HepG2 (cell line): ENCODE data around the gene MAPK11. TPM values are rescaled to one million over a fixed set of nuclear protein-coding genes. Genes with fewer than 3 reads are reported as not detected.

Experiments
- ARID2 ChIP-seq: sonication (generic); formaldehyde crosslinking; IDR thresholded peaks from 2 replicates; pipeline ENCODE4 v1.8.1; 2022; ENCODE audit warnings: mild to moderate bottlenecking, missing genetic modification reagents, borderline replicate concordance
- ARID4A ChIP-seq: sonication (generic); formaldehyde crosslinking; IDR thresholded peaks from 2 replicates; pipeline ENCODE4 v1.5.0; 2020; ENCODE audit warnings: mild to moderate bottlenecking, missing genetic modification reagents, borderline replicate concordance
- ATF7 ChIP-seq, 2 experiments: fragments of 450-650 bp in 1 of 2; sonication (generic) in 1 of 2; formaldehyde crosslinking in 1 of 2; IDR thresholded peaks; 2 replicates each; pipeline versions ENCODE4 v1.4.0 to v1.6.1; 2016 to 2020; ENCODE audit warnings: antibody characterized with exemption in 1 of 2, mild to moderate bottlenecking in 1 of 2, missing genetic modification reagents in 1 of 2
- DNMT3B ChIP-seq: conservative IDR thresholded peaks from 2 replicates; pipeline ENCODE4 v1.6.1; 2016; ENCODE audit warnings: missing biosample characterization, control low read depth
- ELF4 ChIP-seq: sonication (generic); formaldehyde crosslinking; IDR thresholded peaks from 2 replicates; pipeline ENCODE4 v1.5.0; 2020; ENCODE audit warnings: missing genetic modification reagents, mild to moderate bottlenecking, moderate library complexity, borderline replicate concordance
- GATAD2A ChIP-seq: IDR thresholded peaks from 2 replicates; pipeline ENCODE4 v1.6.1; 2016
- HBP1 ChIP-seq: IDR thresholded peaks from 2 replicates; pipeline ENCODE4 v1.6.1; 2016; ENCODE audit warnings: low read depth, control low read depth
- NFRKB ChIP-seq: fragments of 450-650 bp; IDR thresholded peaks from 2 replicates; pipeline ENCODE4 v1.6.1; 2017
- PHF5A ChIP-seq: IDR thresholded peaks from one replicate; pipeline ENCODE4 v1.6.1; 2018; ENCODE audit warnings: low read depth, missing genetic modification reagents; ENCODE audit not compliant: unreplicated experiment
- POLR2G ChIP-seq: fragments of 200-400 bp; formaldehyde crosslinking; IDR thresholded peaks from 2 replicates; pipeline ENCODE4 v1.6.1; 2018; ENCODE audit warnings: mild to moderate bottlenecking, low read depth, low read length, moderate library complexity
- SIX1 ChIP-seq: sonication (generic); formaldehyde crosslinking; IDR thresholded peaks from 2 replicates; pipeline ENCODE4 v1.4.0; 2020; ENCODE audit warnings: missing genetic modification reagents, borderline replicate concordance
- ZNF224 ChIP-seq: sonication (generic); formaldehyde crosslinking; IDR thresholded peaks from 2 replicates; pipeline ENCODE4 v1.5.0; 2020; ENCODE audit warnings: mild to moderate bottlenecking, missing genetic modification reagents
- ZNF234 ChIP-seq: sonication (generic); formaldehyde crosslinking; conservative IDR thresholded peaks from 2 replicates; pipeline ENCODE4 v1.5.1; 2020; ENCODE audit warnings: mild to moderate bottlenecking, missing genetic modification reagents
- ZNF557 ChIP-seq: sonication (generic); formaldehyde crosslinking; IDR thresholded peaks from 2 replicates; pipeline ENCODE4 v1.4.0; 2020; ENCODE audit warnings: missing genetic modification reagents
- ZNF558 ChIP-seq: sonication (generic); formaldehyde crosslinking; IDR thresholded peaks from 2 replicates; pipeline ENCODE4 v1.9.0; 2022; ENCODE audit warnings: mild to moderate bottlenecking, missing genetic modification reagents, borderline replicate concordance
- ZNF577 ChIP-seq: sonication (generic); formaldehyde crosslinking; IDR thresholded peaks from 2 replicates; pipeline ENCODE4 v1.4.0; 2020; ENCODE audit warnings: mild to moderate bottlenecking, low read depth, missing genetic modification reagents, borderline replicate concordance
- ZNF615 ChIP-seq: sonication (generic); formaldehyde crosslinking; IDR thresholded peaks from 2 replicates; pipeline ENCODE4 v1.5.0; 2020; ENCODE audit warnings: mild to moderate bottlenecking, missing genetic modification reagents, borderline replicate concordance
- ZNF775 ChIP-seq: sonication (generic); formaldehyde crosslinking; IDR thresholded peaks from 2 replicates; pipeline ENCODE4 v1.4.0; 2020; ENCODE audit warnings: missing genetic modification reagents, mild to moderate bottlenecking, moderate library complexity, borderline replicate concordance
- polyA plus RNA-seq, 8 experiments: library from polyadenylated mRNA; depleted of rRNA in 3 of 8; stranded (reverse) in 7 of 8; unstranded in 1 of 8; fragments of >200 nt; fragmentation: Illumina TruSeq in 4 of 8; extraction: Trizol in 4 of 8; gene quantifications; 2 replicates each; pipeline versions ENCODE4 v1.2.1 to v1.2.3, GENCODE V29; 2011 to 2016; ENCODE audit warnings: low read depth in 4 of 8, missing spikeins in 1 of 8, mixed read lengths in 1 of 8; ENCODE audit not compliant: insufficient read depth in 1 of 8
- total RNA-seq, 5 experiments: library from RNA; depleted of rRNA; stranded (reverse); fragments of >200 nt; fragmentation: Illumina TruSeq; extraction: Trizol; gene quantifications; 2 replicates each; pipeline ENCODE4 v1.2.3, GENCODE V29; 2016; ENCODE audit warnings: low read depth in 1 of 5
- TF ChIP-seq, protein P1 (sequence below): IDR thresholded peaks from 2 replicates; pipeline ENCODE4 v1.6.1; 2016

The MAPK11 gene
- total and polyA plus RNA-seq, 2 of the 13 experiments (the other 11 are each of a cell fraction or from before 2014, with no cell fraction given), result 0.15 to 0.17 TPM

DNA sequence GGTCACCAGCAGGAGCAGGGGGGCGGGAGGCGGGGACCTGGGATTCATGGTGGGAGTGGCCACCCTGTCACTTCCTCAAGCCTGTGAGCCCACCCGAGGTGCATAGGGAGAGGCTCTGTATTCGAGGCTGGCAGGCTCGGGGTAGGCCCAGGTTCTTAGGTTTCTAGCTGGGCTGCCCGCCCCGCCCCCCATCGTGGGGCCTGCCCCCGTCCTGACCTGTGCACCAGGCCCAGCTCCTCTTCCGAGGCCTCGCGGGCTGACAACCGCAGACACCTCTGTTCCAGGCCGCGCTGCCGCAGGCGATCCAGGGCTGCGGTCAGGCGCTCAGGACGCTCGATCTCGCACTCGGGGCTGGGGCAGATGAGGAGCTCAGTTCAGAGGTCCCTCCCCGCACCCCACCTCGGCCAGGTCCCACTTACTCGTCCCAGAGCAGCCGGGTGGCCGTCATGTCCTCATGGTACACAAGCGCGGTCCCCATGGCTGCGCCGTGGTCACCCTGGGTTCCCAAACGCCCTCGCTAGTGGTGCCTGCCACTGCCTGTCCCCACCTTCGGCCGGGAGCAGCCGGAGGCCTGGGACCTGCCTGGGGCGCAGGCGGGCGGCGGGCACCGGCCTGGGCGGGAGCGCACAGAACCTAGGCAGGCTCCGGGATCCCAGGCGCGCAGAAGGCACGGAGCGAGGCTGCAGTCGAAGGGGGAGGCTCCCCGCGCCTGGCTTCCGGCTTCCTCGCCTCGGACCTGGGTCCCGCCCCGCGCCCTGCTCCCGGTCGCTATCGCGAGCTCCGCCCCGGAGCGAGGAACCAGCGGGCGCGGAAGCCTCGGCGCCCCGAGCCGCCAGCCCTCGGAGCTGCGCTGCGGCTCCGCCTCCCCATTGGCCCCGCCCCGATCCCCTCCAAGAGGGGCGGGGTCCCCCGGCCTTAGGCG lies 19.4 kb downstream of the MAPK11 start, which contains the start of gene HDAC10 (continued):
- TF ChIP-seq ZNF558 (CRISPR knock-in tag), result no peak
- TF ChIP-seq ZNF577 (CRISPR knock-in tag), result no peak
- no peak for TF ChIP-seq DNMT3B (CRISPR knock-in tag)
- TF ChIP-seq, protein P1, sequence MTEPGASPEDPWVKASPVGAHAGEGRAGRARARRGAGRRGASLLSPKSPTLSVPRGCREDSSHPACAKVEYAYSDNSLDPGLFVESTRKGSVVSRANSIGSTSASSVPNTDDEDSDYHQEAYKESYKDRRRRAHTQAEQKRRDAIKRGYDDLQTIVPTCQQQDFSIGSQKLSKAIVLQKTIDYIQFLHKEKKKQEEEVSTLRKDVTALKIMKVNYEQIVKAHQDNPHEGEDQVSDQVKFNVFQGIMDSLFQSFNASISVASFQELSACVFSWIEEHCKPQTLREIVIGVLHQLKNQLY (CRISPR knock-in tag), result no peak
- TF ChIP-seq SIX1 (CRISPR knock-in tag), result no peak
- TF ChIP-seq ARID4A (CRISPR knock-in tag), result peak; percentile 92
- TF ChIP-seq GATAD2A (CRISPR knock-in tag), result no peak
- TF ChIP-seq PHF5A, result no peak
- no peak for TF ChIP-seq NFRKB
- TF ChIP-seq ATF7 (IDR thresholded peaks at IDR 0.05), result no peak
- no peak for TF ChIP-seq ATF7 (CRISPR knock-in tag; IDR thresholded peaks at IDR 0.05)
- TF ChIP-seq POLR2G, result peak; percentile 73
- TF ChIP-seq ELF4 (CRISPR knock-in tag), result no peak
- TF ChIP-seq HBP1 (CRISPR knock-in tag), result 0 out of 2 replicates have a peak, but pooled peaks have one; percentile 71
- TF ChIP-seq ZNF224 (CRISPR knock-in tag), result peak; percentile 75; the same call in 1 of the 2 replicates
- no peak for TF ChIP-seq ZNF615 (CRISPR knock-in tag)
- TF ChIP-seq ZNF775 (CRISPR knock-in tag), result no peak
- TF ChIP-seq ZNF234 (CRISPR knock-in tag), result peak; percentile 76; the same call in 1 of the 2 replicates
- 0 out of 2 replicates have a peak, but pooled peaks have one; percentile 58 for TF ChIP-seq ARID2 (CRISPR knock-in tag)
- no peak for TF ChIP-seq ZNF557
